Measurements from ENCODE around the gene MSMB. TPM values are rescaled to one million over a fixed set of nuclear protein-coding genes. Genes with fewer than 3 reads are reported as not detected.
A peak's percentile ranks its signal among the peaks of the same experiment; 100 is the strongest.

MSMB gene
- total RNA-seq, 1 donor from 2014 or later = not detected

- DNase-seq (ENCODE audit: low read depth, low spot score) = peak; percentile 37
Observed at GRCh38 chr10:46035923-46036849, 9.9 kb downstream of the MSMB start.

DNA sequence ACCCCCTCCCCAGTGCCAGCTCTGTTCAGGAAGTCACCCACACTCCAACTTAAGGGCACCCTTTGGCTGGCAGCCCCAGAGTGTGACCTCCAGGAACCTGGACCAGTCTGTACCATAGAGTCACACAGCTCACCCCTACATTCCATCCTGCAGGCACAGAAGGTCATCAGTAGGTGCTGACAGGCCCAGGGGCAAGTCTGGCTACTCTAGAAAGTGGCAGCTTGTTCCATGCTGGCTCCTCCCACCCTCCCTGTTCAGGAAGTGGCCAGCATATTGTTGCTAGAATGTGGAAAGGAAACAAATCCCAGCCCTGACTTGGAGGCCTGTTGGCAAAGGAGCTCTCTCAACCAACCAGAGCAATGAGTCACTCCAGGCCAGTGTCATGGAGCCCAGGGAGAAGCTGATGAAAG is 12.5 kb downstream of the MSMB start:
- peak; percentile 85 for DNase-seq (ENCODE audit: low read depth, low spot score)

DNA sequence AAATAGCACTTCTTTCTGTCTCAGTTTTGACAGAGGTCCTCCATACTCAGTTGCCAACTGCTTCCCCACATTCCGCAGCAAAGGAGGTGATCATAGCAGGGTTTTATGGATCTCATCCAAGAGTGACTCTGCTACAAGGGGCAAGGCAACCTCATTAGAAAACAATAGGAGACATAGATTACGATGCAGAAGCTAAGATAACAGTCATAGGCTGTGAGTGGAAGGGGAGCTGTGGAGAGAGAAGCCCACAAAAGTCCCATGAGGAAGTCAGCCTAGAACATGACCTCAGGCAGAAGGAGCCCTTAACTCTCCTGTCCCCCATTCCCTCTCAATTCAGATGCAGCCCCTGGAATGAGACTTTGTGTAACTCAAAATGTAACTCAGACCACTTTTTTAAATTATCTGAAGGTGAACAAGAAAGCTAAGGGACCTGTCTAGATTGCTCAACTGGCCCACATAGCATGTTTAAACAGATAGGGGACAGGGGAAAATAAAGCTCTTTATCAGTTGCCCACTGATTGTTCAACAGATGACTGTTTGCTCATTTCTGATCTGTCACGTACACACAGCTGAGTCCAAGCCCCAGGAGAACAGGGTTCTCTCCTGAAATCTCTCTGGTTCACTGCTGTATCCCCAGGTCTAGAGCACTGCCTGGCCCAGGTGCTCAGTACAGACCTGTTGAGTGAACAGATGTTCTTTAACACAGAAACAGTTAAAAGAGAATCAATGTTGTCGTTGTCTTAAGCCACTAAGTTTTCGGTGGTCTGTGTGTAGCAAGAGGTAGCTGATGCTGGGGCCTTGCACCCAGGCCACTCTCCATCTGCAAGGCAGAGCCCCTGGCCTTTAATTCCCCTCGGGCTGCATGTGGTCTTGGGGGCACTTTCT is 14.2 kb downstream of the MSMB start:
- DNase-seq (ENCODE audit: low read depth, low spot score) = peak; percentile 11

GRCh38 chr10:46030091-46030937 is 15.8 kb downstream of the MSMB start, which contains the start of gene NCOA4:
Gene NCOA4, minus strand, starts transcription at chr10:46030623. Its CDS starts 13,943 bp downstream, at chr10:46016680.
- DNase-seq (ENCODE audit: low read depth, low spot score) = peak; percentile 97

- DNase-seq (ENCODE audit: low read depth, low spot score) = no peak
Observed at GRCh38 chr10:46029461-46030030, 16.5 kb downstream of the MSMB start.

DNA sequence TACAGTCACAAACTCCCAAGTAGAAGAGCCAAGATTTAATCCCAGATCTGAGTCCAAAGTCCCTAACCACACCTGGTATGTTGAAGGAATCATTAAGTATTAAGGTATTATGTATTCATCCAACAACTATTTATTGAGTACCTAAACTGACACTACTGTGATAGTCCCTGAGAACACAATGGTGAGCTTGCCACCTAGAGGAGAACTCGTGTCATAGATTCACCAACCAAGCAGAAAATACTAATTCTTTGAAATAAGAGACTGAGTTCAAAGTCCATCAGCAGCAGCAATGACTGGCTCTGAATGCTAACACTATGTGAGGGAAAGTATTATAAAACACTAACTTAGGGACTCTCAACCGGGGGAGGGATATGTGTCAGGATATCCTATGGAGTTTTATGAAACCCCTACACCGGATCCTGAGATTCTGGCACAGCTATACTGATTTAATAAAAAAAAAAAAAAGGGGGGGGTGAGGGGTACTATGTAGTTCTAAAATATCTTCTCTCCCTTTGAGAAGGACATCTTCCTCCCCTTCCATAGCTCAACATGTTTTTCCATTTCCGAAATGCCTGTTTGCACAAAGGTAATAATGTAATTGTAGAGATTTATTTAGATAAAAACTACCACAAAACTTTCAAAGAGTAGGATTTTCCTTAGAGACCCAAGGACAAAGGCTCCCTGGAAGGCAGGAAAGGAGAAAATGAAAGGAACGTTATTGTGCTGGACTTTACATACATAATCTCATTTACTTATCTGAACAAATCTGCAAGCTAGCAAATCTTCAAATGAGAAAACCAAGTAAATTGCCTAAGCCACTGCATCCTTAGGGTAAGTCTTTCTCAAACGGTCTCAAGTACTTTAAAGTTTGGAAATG is 17.2 kb downstream of the MSMB start:
- DNase-seq (ENCODE audit: low read depth, low spot score) = peak; percentile 47

DNA sequence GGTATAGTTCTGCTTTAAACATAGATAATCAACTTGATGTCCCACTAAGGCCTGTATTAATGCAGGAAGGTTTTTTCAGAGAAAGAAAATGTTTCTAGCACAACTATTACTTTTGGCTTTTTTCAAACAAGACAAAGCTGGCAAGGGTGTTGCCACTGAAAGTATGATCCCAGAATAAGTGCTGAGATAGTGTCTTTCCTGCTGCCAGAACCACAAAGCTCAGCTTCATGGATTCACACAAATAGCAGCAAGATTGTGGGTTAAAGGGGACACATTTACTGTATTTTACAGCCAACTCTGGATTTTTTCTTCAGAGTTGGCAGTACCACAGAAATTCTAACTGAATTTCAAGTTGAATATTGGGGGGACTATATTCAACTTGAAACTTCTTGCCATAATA is 20.0 kb downstream of the MSMB start:
- no peak for DNase-seq (ENCODE audit: low read depth, low spot score)

DNA sequence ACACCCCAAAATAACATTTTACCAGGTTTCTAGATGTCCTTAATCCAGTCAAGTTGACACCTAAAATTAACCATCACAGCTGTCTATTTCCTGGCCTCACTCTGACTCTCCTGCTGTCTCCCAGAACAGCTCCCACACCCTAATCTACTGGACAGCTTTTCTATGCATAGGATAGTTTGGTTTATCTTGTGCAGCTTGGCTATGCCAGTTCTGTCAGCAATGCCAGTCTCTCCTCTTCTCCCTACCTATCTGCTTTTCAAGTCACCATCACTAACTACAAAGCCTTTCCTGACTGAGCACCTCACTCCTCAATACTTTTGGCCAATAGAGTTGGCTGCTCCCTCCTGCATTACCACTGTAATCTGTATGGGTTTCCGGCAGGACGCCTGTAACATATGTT is 20.7 kb downstream of the MSMB start:
- DNase-seq (ENCODE audit: low read depth, low spot score) = no peak

GRCh38 chr10:46024948-46025347 is 21.1 kb downstream of the MSMB start:
- no peak for DNase-seq (ENCODE audit: low read depth, low spot score)

DNA sequence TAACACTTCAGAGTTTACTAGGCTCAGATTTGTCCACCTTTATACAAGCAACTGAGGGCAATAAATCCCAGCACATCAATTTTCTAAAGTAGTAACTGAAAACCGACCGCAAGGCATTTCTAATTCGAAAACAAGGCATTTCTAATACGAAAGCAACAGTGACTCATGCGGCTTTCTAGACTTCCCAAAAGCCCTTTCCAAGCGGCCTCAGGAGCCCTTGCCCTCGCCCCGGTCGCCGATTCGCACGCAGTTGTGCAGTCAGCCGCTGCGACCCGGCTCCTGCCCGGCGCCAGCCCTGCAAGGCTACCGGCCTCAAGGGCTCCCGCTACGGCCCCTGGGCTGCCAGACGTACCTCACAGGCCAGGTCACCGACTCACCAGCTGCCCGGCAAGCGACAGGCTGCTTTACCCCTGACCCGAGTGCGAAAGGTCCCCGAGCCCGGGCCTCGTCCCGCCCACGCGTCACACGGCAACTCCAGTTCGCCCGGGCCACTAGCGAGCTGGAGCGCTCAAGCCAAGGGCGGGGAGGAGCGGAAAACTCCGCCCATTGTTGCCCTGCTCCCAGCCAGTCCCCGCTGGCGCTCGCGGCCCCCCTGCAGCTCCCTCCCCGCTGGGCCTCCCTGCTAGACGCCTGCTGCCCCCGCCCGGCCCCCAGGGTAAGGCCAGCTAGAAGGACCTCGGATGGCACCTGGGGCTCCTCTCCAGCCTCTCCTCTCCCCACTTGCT is 22.9 kb downstream of the MSMB start:
- DNase-seq (ENCODE audit: low read depth, low spot score) = peak; percentile 77

DNA sequence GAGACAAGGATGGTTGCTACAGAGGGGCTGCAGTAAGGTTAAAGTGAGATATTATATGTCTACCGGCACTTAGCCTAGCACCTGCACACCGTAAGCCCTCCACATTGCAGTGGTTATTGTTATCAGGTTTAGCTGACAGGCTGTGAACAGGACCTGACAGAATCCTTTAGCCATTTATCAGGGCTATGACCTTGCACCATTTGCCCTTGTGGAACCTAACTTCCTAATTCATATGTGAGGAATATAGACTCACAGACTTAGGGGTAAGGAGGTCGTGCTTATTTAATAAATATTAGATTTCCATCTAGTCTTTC is 25.8 kb downstream of the MSMB start:
- DNase-seq (ENCODE audit: low read depth, low spot score) = no peak

- DNase-seq (ENCODE audit: low read depth, low spot score) = peak; percentile 8
Observed at GRCh38 chr10:46019569-46020343, 26.3 kb downstream of the MSMB start.

DNA sequence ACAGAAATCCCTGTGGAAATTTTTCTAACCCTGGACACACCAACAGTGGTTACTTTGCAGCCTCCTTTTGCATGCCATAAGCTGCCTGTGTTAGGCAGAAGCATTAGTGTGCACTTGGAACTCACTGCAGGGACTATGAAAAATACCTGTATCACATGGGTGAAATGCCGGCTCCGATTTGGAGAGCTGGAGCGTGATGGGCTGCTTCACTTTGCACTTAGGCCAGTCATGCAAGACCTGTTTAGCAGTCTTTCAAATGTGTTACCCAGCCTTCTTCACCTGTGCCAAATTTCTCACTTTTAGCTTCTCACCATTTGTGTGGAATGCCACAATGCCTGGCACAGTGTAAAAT is 26.9 kb downstream of the MSMB start:
- DNase-seq (ENCODE audit: low read depth, low spot score) = no peak

GRCh38 chr10:46018453-46019176 is 27.5 kb downstream of the MSMB start:
- DNase-seq (ENCODE audit: low read depth, low spot score) = peak; percentile 79

DNA sequence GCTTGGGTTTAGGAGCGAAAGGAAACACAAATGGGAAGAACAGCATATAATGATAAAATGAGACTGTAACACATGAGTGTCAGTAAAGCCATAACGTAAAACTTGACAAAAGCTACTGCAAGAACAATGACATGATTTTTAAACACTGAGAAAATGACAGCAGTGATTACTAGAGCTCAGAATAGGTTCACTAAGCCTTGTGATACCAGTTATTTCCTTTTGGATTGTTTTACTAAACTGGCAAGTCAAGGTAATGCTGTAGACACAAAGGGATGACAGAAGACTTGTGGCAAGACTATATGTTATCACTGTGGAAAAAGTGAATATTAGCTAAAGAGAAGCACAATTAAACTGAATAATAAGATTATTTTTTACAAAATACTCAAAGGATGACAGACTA is 28.3 kb downstream of the MSMB start:
- DNase-seq (ENCODE audit: low read depth, low spot score) = no peak

- no peak for DNase-seq (ENCODE audit: low read depth, low spot score)
Observed at GRCh38 chr10:46016811-46017210, 29.3 kb downstream of the MSMB start.

- no peak for DNase-seq (ENCODE audit: low read depth, low spot score)
Observed at GRCh38 chr10:46016190-46016589, 29.9 kb downstream of the MSMB start.

Data from pulmonary artery endothelial cell (primary cell).